Activated naive CD8-positive, alpha-beta T cell (primary cell): ENCODE data around the gene RASSF3.
A peak's percentile ranks its signal among the peaks of the same experiment; 100 is the strongest.
"Not testable (repeated sequence)": the region's sequence is repeated elsewhere in the genome, so short reads cannot be mapped to it uniquely, and the experiment has no call there.

Experiments used
- H3K27ac Mint-ChIP-seq: one replicate; pipeline ENCODE4 v1.8.0; 2021; ENCODE audit warnings: mixed read lengths
- H3K27me3 Mint-ChIP-seq: one replicate; pipeline ENCODE4 v1.8.0; 2021; ENCODE audit warnings: mixed read lengths
- H3K36me3 Mint-ChIP-seq: one replicate; pipeline ENCODE4 v1.8.0; 2021; ENCODE audit warnings: mixed read lengths
- H3K4me1 Mint-ChIP-seq: one replicate; pipeline ENCODE4 v1.8.0; 2021; ENCODE audit warnings: low read depth, mixed read lengths
- H3K4me3 Mint-ChIP-seq: one replicate; pipeline ENCODE4 v1.8.0; 2021; ENCODE audit warnings: mild to moderate bottlenecking, mixed read lengths
- H3K9me3 Mint-ChIP-seq: one replicate; pipeline ENCODE4 v1.8.0; 2021; ENCODE audit warnings: low read depth, mixed read lengths

Gene RASSF3

DNA sequence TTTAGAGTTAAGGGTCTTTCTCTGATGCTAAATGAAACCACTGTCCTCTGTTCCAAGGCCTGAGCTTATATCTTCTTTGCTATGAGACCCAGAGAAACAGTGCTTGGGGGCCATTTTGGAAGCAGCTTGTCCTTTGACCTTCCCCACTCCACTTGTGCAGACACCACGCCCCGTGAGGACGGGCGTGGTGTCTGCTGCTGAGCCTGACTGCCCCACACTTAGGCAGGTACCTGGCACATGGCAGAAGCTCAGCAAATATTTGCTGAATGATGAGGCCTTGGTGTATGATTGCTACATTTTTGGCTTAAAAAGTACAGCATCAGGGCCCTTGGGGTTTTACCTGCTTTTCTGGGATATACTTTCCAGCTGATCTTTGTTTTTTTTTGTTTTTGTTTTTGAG is 69.9 kb downstream of the RASSF3 start:
- H3K27ac Mint-ChIP-seq, result peak overlapping the region; percentile 98
- H3K27me3 Mint-ChIP-seq, result no peaks in the 10 kb centered on the region
- peaks cover 3% of the 10 kb centered on the region for H3K36me3 Mint-ChIP-seq
- peaks cover 94% of the 10 kb centered on the region for H3K4me1 Mint-ChIP-seq
- H3K4me3 Mint-ChIP-seq, result peak overlapping the region; percentile 76
- H3K9me3 Mint-ChIP-seq, result no peaks in the 10 kb centered on the region

DNA sequence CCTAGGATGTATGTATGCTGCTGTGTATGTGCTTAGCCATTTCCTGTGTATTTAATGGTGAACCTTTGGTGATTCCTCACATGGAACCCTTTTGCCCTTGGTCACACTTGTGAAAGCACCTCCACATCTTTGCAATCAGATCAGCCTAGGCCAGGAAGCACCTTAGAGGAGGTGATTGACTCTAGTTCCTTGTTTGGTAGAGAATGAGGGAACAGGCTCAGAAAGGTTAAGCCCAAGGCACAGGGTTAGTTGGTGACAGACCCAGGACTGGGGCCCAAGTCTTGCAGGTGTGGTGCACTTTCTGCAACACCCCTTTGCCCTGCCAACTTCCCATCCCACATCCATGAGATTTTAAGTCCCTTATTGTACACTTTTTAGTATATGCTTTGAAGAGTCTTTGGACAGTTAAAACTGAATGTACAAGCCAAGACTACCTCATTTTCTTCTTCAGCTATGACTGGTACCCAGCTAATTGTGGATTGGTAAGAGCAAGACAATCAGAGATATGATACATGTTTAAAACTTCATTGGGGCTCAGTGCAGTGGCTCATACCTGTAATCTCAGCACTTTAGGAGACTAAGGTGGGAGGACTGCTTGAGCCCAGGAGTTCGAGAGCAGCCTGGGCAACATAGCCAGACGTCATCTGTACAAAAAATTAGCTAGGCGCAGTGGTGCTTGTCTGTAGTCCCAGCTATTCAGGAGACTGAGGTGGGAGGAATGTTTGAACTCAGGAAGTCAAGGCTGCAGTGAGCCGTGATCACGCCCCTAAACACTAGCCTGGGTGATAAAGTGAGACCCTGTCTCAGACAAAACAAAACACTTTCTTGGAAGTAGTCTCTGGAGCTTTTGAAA is 71.1 kb downstream of the RASSF3 start:
- peak overlapping the region; percentile 51 for H3K4me3 Mint-ChIP-seq
- peaks cover 3% of the 10 kb centered on the region for H3K36me3 Mint-ChIP-seq
- H3K9me3 Mint-ChIP-seq, result no peaks in the 10 kb centered on the region
- H3K27me3 Mint-ChIP-seq, result no peaks in the 10 kb centered on the region
- H3K4me1 Mint-ChIP-seq, result peaks cover 97% of the 10 kb centered on the region
- H3K27ac Mint-ChIP-seq, result peak overlapping the region; percentile 98

DNA sequence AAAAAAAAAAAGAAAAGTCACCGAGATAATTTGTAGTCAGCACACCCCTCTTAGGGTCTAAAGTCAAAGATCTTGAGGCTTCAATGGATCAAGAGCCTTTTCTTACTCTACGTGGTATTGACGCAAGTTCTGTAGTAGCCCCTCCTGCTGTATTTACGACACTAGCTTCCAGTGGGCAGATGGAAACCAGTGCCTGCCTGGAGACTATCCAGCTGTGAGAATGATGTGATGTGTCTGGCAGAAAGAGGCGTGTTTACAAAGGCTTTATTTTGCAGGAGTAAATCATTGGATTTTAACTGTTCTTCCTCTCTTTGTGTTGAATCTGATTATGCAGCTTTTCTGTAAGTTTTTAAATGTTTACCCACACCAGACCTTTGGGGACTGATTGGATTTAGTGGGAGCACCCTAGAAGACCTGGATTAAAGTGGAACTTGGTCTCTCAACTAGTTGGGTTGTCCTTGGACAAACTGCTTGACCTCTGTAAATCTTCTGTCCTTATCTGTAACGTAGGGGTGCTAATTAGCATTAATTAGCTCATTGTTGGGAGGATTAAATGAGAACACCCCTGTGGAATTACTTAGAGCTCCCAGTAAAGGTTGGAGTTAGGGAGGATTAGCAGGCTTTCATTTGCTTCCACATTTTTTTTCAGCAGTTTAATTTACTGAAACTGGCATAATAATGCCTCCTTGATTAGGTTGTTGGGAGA is 72.4 kb downstream of the RASSF3 start:
- H3K4me1 Mint-ChIP-seq, result peaks cover 92% of the 10 kb centered on the region
- H3K27me3 Mint-ChIP-seq, result no peaks in the 10 kb centered on the region
- peak overlapping the region; percentile 98 for H3K27ac Mint-ChIP-seq
- peak overlapping the region; percentile 75 for H3K4me3 Mint-ChIP-seq
- H3K36me3 Mint-ChIP-seq, result peaks cover 7% of the 10 kb centered on the region
- H3K9me3 Mint-ChIP-seq, result no peaks in the 10 kb centered on the region

DNA sequence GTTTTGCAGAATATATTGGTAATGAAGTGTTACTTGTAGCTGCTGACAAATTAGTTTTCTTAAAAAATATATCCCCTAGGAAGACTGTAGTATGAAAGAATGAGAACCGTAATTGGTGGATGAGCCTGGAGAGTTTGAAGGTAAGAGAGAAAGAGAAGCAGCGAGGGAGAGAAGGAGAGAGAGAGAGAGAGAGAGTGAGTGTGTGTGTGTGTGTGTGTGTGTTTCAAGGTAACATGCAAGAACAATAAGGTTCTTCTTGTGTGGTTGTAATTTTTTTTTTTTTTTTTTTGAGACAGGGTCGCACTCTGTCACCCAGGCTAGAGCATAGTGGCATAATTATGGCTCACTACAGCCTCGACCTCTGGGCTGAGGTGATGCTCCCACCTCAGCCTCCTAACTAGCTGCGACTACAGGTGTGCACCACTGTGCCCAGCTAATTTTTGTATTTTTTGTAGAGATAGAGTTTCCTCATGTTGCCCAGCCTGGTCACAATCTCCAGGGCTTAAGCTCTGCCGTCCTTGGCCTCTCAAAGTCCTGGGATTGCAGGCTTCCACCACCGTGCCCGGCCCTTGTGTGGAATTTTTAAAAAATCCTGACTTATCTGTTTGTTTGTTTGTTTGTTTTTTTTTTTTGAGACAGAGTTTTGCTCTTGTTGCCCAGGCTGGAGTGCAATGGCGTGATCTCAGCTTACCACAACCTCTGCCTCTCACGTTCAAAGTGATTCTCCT is 73.7 kb downstream of the RASSF3 start:
- peak overlapping the region; percentile 75 for H3K4me3 Mint-ChIP-seq
- peaks cover 7% of the 10 kb centered on the region for H3K36me3 Mint-ChIP-seq
- H3K4me1 Mint-ChIP-seq, result peaks cover 93% of the 10 kb centered on the region

DNA sequence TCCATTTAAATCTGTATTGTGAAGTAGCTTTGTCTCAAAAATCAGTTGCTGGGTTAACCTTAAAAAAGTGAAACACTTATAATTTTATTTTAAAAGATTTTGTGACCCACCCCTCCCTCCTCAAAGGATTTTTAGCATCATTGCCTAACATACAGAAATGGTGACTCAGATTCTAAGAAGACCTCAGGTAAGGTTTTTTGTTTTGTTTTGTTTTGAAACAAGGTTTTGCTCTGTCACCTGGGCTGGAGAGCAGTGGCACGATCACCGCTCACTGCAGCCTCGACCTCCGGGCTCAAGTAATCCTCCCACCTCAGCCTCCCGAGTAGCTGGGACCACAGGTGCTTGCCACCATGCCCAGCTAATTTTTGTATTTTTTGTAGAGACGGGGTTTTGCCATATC is 74.8 kb downstream of the RASSF3 start:
- Mint-ChIP-seq H3K4me3 (peak overlapping the region; percentile 46), H3K9me3 (no peaks in the 10 kb centered on the region), H3K27ac (peak overlapping the region; percentile 98), H3K4me1 (peaks cover 90% of the 10 kb centered on the region), H3K27me3 (no peaks in the 10 kb centered on the region), H3K36me3 (peaks cover 7% of the 10 kb centered on the region)

More for the DNA sequence above, 73.7 kb downstream of the RASSF3 start:
- peak overlapping the region; percentile 98 for H3K27ac Mint-ChIP-seq
- no peaks in the 10 kb centered on the region for H3K27me3 Mint-ChIP-seq
- H3K9me3 Mint-ChIP-seq, result no peaks in the 10 kb centered on the region

DNA sequence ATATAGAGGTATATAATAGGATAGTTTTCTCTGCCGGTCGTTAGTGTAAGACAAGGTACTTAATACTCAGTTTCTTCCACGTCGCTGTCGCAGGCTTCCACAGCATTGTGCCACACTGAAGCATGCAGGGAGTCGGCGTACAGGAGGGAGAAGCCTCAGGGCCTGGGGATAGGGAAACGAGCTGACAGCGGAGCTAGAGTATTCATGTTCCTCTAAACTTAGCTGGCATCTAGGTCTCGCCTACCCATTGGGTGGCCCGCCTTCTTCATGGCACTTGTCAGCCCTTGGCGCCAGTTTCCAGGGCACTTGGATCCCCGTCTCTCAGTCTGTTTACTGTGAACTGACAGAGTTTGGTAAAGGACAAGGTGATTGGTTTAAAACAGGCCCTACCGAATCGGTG is 75.3 kb downstream of the RASSF3 start:
- Mint-ChIP-seq H3K4me3 (peak overlapping the region; percentile 46), H3K27ac (peak overlapping the region; percentile 98), H3K9me3 (no peaks in the 10 kb centered on the region), H3K4me1 (peaks cover 85% of the 10 kb centered on the region), H3K27me3 (no peaks in the 10 kb centered on the region), H3K36me3 (peaks cover 7% of the 10 kb centered on the region)

DNA sequence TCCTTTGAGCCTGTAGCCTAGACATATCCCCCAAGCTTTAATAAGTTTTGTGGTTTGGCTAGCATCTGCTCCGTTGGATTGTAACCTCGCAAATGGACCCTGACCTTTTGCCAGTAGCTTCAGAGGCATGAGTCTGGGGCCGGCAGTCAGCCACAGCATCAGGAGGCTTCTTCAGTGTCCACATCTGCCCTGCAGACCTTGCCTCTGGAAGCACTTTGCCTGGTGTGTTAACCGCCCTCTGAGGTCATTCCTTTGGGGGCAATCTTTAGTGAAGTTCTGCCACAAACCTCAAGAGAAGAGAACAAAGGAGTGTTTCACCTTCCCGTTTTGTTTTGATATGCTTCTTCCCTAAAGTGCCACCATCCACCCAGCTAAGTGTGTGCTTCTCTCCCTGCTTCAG is 77.5 kb downstream of the RASSF3 start:
- Mint-ChIP-seq H3K4me1 (peaks cover 79% of the 10 kb centered on the region), H3K36me3 (peaks cover 21% of the 10 kb centered on the region), H3K4me3 (peak overlapping the region; percentile 65), H3K27ac (peak overlapping the region; percentile 91), H3K9me3 (no peaks in the 10 kb centered on the region), H3K27me3 (no peaks in the 10 kb centered on the region)

DNA sequence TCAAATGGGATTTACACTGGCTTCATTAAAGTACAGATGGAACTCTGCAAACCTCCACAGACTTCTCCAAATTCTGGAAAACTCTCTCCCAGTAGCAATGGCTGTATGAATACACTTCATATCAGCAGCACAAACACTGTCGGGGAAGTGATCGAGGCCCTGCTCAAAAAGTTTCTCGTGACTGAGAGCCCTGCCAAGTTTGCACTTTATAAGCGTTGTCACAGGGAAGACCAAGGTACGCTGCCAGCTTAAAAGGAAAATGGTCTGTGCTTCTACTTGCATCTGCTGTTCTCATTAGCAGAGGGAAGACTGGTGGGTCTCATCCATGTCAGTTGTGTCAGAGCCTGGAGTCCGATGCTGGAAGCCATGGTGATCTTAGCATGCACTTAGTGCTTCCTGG is 77.9 kb downstream of the RASSF3 start:
- Mint-ChIP-seq H3K27ac (peak overlapping the region; percentile 91), H3K9me3 (no peaks in the 10 kb centered on the region), H3K36me3 (peaks cover 21% of the 10 kb centered on the region), H3K4me3 (peak overlapping the region; percentile 65), H3K27me3 (no peaks in the 10 kb centered on the region), H3K4me1 (peaks cover 79% of the 10 kb centered on the region)

DNA sequence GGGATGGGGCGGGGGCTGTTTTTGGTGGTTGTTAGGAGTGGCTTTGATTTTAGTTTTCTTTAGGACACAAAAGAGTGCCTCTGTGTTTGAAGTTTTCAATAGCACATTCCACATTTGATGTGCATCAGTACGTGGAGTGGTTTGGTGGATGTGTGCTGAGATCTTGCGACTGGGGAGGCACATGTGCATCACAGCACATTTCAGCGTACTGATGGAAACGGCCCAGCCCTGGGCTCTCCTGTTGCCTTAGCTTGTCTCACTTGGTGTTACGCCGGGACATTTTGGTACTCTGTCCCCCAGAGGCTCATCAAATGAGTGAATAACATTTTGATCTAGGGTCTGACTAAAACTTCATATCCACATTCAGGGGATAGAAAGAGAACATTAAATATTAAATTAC is 78.4 kb downstream of the RASSF3 start:
- Mint-ChIP-seq H3K27me3 (no peaks in the 10 kb centered on the region), H3K4me1 (peaks cover 78% of the 10 kb centered on the region), H3K4me3 (peak overlapping the region; percentile 65), H3K9me3 (no peaks in the 10 kb centered on the region), H3K36me3 (peaks cover 19% of the 10 kb centered on the region), H3K27ac (peak overlapping the region; percentile 91)

DNA sequence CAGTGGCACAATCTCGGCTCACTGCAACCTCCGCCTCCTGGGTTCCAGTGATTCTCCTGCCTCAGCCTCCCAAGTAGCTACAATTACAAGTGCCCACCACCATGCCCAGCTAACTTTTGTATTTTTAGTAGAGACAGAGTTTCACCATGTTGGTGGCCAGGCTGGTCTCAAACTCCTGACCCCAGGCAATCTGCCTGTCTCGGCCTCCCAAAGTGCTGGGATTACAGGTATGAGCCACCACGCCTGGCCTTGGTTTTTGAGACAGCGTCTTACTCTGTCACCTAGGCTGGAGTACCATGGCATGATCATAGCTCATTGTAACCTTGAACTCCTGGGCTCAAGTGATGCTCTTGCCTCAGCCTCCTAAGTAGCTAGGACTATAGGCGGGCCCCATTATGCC is 79.9 kb downstream of the RASSF3 start:
- Mint-ChIP-seq H3K36me3 (peaks cover 21% of the 10 kb centered on the region), H3K4me3 (peak overlapping the region; percentile 35), H3K27ac (peak overlapping the region; percentile 64), H3K4me1 (peaks cover 78% of the 10 kb centered on the region)
- H3K9me3 Mint-ChIP-seq, H3K27me3 Mint-ChIP-seq: not testable (repeated sequence)

DNA sequence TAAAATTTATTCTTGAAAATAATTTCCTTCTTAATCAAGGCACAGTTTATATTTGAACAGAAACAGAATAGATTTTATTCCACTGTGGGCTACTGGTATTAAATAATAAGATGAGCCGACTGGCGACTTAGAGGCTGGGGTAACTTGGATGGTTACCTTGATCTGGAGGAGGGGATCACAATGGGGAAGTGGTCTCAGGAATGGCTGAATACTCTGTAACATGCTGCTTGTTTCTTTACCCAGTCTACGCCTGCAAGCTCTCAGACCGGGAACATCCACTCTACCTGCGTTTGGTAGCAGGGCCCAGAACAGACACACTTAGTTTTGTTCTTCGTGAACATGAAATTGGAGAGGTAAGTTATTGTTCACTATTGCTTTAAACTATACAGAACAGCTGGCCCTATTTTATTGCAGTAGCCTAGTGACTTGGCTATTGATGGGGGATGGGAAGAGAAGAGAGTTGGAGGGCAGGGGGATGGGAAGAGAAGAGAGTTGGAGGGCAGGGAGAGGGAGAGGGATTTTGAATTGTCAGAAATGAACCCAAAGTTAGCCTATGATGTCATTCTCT is 81.0 kb downstream of the RASSF3 start:
- H3K27ac Mint-ChIP-seq, result peak overlapping the region; percentile 67
- H3K4me3 Mint-ChIP-seq, result peak overlapping the region; percentile 23
- peaks cover 23% of the 10 kb centered on the region for H3K36me3 Mint-ChIP-seq
- H3K27me3 Mint-ChIP-seq, result no peaks in the 10 kb centered on the region
- peaks cover 77% of the 10 kb centered on the region for H3K4me1 Mint-ChIP-seq
- no peaks in the 10 kb centered on the region for H3K9me3 Mint-ChIP-seq

DNA sequence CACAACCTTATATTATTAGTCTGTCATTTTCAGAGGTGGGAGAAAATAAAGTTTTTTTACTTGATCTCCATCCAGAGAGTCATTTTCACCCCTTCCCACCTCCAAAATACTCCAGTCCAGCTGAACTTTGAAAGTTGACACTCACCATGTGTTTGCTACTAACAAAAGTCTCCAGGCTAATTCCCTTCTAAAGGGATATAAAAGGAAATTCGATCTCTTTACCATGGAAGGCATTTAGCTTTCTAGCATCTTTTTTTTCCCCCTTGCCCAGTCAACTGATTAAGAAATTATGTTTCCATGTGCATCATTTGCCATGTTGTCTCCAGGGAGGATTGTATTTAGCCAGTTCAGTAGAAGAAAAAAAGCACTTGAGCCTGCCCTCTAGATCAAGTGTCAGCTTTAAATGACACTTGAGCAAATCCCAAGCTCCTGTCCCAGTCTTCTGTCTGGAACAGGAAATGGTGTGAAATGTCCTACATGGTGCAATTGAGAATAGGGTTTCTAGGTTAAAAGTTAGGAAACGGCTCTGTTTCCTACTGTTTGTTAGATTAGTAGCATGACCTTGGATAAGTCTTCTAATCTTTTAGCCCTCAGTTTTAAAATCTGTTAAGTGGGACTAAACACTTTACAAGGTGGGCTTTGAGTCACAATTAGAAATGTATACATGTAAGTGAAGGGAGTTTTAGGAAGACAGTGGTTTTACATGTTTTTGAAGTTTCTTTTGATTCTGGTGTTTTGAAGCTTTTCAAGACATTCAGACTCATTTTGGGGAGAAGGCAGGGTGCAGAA is 81.7 kb downstream of the RASSF3 start:
- peaks cover 20% of the 10 kb centered on the region for H3K36me3 Mint-ChIP-seq
- peak overlapping the region; percentile 67 for H3K27ac Mint-ChIP-seq
- peak overlapping the region; percentile 1 for H3K4me3 Mint-ChIP-seq
- H3K9me3 Mint-ChIP-seq, result no peaks in the 10 kb centered on the region
- H3K27me3 Mint-ChIP-seq, result no peaks in the 10 kb centered on the region
- H3K4me1 Mint-ChIP-seq, result peaks cover 80% of the 10 kb centered on the region

DNA sequence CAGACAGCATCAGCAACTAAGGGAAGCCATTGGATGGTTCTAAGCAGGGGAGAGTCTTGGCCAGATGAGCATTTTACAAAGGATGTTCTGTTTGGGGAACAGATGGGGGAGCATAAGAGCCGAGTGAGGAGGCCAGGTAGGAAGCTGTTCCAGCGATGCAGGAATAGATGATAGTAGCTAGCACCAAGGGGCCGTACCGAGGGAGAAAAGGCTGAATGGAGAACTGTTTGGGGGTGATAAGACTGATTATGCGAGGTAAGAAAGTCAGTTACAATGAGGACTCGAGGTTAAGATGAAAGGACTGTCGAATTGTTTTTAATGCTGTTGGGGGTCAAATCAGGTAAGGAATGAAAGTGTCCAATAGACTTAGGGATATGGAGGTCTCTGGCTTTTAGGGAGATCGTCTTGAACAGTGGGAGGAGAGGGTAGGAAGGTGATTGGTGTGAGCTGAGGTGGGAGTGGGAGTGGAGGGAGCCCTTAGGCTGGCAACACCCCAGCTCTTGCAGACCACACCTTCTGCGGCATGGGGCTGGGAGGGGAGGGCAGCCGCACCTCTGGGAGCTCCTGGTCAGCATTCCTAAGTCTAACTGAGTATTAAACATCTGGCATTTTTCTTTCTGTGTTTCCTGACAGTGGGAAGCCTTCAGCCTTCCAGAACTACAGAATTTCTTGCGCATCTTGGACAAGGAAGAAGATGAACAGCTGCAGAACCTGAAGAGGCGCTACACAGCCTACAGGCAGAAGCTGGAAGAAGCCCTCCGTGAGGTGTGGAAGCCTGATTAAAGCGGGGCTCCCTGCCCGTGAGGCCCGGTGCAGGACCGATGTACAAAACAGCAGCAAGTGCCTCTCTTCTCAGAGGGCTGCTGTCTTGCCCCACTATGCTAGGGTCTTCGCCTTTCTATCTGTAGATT is 84.1 kb downstream of the RASSF3 start:
- H3K4me1 Mint-ChIP-seq, result peaks cover 68% of the 10 kb centered on the region
- H3K27me3 Mint-ChIP-seq, result no peaks in the 10 kb centered on the region
- peak overlapping the region; percentile 78 for H3K27ac Mint-ChIP-seq
- H3K36me3 Mint-ChIP-seq, result peaks cover 19% of the 10 kb centered on the region
- no peaks in the 10 kb centered on the region for H3K9me3 Mint-ChIP-seq
- H3K4me3 Mint-ChIP-seq, result peak overlapping the region; percentile 1
